GM19438 (cell line): ENCODE measurements around the gene YWHAG.
"Not testable (repeated sequence)": the region's sequence is repeated elsewhere in the genome, so short reads cannot be mapped to it uniquely, and the experiment has no call there.

Experiments
- ATAC-seq: cut with Tn5 transposase; IDR thresholded peaks from one replicate; pipeline ENCODE4 v1.9.1; 2021; ENCODE audit warnings: low read depth; ENCODE audit not compliant: unreplicated experiment

Gene YWHAG

GRCh38 chr7:76326646-76327233, 32.1 kb downstream of the YWHAG start:
- no peak for ATAC-seq

- no peak for ATAC-seq
These were observed 33.0 kb downstream of the YWHAG start for GRCh38 chr7:76325811-76326210.

DNA sequence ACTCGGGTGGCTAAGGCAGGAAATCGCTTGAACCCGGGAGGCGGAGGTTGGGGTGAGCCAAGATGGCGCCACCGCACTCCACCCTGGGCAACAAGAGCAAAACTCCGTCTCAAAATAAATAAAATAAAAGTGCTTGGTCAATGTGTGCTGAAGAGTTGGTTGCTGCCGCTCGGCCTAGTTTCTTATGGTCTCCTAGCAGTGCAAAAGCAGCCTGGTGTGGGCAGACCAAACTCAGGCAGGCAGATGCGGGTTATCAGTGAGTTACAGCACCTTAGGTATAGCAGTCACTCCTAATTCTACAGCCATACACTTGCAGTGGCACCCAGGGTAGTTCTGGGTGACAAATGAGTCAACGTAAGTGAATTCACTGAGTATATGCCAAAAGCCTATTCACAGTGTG, 33.7 kb downstream of the YWHAG start:
- no peak for ATAC-seq

- ATAC-seq = peak; percentile 51
These were observed 40.1 kb downstream of the YWHAG start for GRCh38 chr7:76318488-76319353.

DNA sequence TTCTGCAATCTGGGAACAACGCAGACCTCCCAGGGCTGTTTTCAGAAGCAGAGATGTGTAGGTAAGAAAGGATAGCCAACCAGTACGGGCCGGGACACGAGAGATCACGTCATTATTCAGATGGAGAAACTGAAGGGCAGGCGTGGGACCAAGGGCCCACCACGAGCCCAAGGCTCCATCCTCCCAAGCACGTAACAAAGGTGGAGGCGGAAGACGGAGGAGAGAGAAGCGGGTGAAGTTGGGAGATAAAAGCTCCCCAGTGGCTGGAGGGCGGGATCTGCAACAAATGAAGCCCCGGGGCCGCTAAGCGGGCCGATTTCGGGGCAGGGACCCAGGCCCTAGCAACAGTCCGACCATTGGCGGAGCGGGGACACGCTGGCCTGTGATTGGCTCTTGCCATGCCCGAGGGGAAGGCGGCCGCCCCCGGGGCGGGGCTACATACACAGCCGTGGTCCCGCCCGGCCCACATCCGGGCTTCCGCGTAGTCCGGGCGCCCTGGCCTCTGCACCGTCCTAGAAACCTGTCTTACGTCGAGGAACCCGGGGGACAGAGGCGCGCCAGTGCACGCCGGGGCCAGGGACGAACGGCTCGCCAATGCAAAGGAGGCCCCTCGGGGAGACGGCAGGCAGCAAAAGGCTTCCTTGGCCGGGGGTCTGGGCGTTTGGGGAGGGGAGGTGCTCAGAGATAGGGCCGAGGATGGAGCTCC, 40.9 kb downstream of the YWHAG start:
- ATAC-seq = peak; percentile 87

GRCh38 chr7:76316984-76317781, 41.6 kb downstream of the YWHAG start:
- ATAC-seq = no peak

DNA sequence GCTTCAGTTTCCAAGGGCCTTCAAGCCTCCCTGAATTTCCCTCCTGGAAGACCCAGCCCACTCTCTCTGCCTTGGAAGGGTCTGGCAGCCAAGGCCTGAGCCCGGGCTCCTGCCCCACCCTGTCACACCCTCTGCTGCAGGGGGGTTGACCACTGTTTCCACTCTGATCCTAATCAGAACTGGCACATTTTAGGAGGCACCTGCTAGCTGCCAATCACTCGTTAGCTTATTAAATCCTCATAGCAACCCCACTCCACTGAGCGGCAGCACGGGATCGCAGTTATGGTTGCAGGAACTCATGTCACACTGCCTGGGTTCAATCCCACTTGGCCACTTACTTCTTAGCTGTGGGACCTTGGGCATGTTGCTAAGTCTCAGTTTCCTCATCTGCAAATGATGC, 43.4 kb downstream of the YWHAG start:
- ATAC-seq = no peak

- ATAC-seq = not testable (repeated sequence)
These were observed 44.1 kb downstream of the YWHAG start for GRCh38 chr7:76314740-76315139.

GRCh38 chr7:76314042-76314721, 44.6 kb downstream of the YWHAG start:
- peak; percentile 33 for ATAC-seq

GRCh38 chr7:76311838-76312237, 47.0 kb downstream of the YWHAG start:
- not testable (repeated sequence) for ATAC-seq

- ATAC-seq = no peak
These were observed 48.5 kb downstream of the YWHAG start for GRCh38 chr7:76310102-76310957.

DNA sequence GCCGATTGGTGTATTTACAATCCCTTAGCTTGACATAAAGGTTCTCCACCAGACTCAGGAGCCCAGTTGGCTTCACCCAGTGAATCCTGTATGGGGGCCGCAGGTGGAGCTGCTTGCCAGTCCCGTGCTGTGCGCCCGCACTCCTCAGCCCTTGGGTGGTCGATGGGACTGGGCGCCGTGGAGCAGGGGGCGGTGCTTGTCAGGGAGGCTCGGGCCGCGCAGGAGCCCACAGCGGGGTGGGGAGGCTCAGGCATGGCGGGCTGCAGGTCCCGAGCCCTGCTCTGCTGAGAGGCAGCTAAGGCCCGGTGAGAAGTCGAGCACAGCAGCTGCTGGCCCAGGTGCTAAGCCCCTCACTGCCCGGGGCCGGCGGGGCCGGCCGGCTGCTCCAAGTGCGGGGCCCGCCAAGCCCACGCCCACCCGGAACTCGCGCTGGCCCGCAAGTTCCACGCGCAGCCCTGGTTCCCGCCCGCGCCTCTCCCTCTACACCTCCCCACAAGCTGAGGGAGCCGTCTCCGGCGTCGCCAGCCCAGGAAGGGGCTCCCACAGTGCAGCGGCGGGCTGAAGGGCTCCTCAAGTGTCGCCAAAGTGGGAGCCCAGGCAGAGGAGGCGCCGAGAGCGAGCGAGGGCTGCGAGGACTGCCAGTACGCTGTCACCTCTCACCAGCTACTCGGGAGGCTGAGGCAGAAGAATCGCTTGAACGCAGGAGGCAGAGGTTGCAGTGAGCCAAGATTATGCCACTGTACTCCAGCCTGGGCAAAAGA, 49.3 kb downstream of the YWHAG start:
- not testable (repeated sequence) for ATAC-seq

DNA sequence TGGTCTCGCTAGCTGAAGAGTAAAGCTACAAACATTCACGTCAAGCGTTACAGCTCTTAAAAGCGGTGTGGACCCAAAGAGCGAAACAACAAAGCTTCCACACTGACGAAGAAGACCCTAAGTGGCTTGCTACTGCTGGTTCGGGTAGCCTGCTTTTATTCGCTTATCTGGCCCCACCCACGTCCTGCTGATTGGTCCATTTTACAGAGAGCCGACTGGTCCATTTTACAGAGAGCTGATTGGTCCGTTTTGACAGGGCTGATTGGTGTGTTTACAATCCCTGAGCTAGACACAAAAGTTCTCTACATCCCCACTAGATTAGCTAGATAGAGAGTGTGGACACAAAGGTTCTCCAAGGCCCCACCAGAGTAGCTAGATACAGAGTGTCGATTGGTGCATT, 49.9 kb downstream of the YWHAG start:
- not testable (repeated sequence) for ATAC-seq

- no peak for ATAC-seq
These were observed 53.9 kb downstream of the YWHAG start for GRCh38 chr7:76304888-76305375.

DNA sequence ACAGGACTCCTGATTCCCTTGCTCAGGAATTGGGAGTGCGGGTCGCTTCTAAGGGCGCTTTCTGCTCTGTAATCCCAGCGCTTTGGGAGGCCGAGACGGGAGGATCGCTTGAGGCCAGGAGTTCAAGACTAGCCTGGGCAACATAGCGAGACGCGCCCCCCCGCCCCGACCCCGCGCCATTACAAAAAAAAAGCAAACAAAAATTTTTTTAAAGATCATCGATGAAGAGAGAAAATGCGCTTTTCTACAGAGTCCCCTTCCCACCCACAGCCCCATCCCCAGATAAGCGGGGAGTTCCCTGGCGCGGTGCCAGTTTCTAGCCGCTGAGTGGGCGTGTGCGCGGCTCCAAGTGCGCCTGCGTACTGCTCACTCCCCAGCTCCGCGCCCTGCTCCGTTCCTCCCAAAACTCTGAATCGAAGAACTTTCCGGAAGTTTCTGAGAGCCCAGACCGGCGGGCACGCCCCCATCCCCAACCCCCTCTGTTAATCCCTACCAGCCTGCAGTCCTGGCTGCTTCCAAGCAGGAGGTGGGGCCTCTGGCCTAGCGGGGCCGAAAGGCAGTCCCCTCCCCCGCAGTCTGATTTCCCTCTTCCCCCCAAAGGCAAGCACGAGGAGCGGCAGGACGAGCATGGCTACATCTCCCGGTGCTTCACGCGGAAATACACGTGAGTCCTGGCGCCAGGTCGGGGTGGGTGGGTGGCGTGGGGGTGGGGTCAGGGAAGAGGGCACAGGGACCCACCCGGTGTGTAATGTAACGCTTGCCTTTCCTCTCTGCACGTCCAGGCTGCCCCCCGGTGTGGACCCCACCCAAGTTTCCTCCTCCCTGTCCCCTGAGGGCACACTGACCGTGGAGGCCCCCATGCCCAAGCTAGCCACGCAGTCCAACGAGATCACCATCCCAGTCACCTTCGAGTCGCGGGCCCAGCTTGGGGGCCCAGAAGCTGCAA, 55.3 kb downstream of the YWHAG start:
- ATAC-seq = peak; percentile 45

DNA sequence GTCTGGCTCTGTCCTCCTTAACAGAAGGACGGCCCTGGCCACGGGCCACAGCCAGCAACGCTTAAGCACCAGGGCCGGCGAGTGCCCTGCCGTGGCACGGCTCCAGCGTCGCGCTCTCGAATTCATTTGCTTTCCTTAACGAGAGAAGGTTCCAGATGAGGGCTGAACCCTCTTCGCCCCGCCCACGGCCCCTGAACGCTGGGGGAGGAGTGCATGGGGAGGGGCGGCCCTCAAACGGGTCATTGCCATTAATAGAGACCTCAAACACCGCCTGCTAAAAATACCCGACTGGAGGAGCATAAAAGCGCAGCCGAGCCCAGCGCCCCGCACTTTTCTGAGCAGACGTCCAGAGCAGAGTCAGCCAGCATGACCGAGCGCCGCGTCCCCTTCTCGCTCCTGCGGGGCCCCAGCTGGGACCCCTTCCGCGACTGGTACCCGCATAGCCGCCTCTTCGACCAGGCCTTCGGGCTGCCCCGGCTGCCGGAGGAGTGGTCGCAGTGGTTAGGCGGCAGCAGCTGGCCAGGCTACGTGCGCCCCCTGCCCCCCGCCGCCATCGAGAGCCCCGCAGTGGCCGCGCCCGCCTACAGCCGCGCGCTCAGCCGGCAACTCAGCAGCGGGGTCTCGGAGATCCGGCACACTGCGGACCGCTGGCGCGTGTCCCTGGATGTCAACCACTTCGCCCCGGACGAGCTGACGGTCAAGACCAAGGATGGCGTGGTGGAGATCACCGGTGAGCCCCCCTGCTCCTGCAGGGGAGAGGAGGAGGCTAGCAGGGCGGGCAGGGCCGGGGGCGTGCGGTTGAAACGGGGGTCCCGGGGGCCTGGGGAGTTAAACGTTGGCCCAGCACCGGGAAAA, 56.2 kb downstream of the YWHAG start, which contains the start of gene HSPB1:
HSPB1 (plus strand) TSS at position 327 of the 855 bp plus-strand sequence; CDS start at position 367, 40 bp downstream.
- ATAC-seq = peak; percentile 51
